Effector memory CD4-positive, alpha-beta T cell (primary cell): Measurements from ENCODE around the gene C6orf120.
A peak's percentile ranks its signal among the peaks of the same experiment; 100 is the strongest.

Experiments used
- DNase-seq, 3 donors: peaks; one replicate each; pipeline ENCODE4 v3.0.0-alpha.2; 2020
- H3K27ac ChIP-seq: 2 replicates; pipeline ENCODE4 v1.7.0; 2013; ENCODE audit warnings: mild to moderate bottlenecking, low read length, moderate library complexity; ENCODE audit not compliant: insufficient read depth, poor library complexity, severe bottlenecking
- H3K27me3 ChIP-seq: replicated peaks from 2 replicates; pipeline ENCODE4 v1.7.0; 2013; ENCODE audit warnings: mild to moderate bottlenecking, low read length; ENCODE audit not compliant: insufficient read depth, control insufficient read depth, poor library complexity, severe bottlenecking
- H3K36me3 ChIP-seq: 2 replicates; pipeline ENCODE4 v1.7.0; 2013; ENCODE audit warnings: mild to moderate bottlenecking, low read length, moderate library complexity; ENCODE audit not compliant: control insufficient read depth, insufficient read depth
- H3K4me1 ChIP-seq: 2 replicates; pipeline ENCODE4 v1.7.0; 2013; ENCODE audit warnings: low read length, mild to moderate bottlenecking; ENCODE audit not compliant: control insufficient read depth, insufficient read depth, poor library complexity, severe bottlenecking
- H3K4me3 ChIP-seq: 2 replicates; pipeline ENCODE4 v1.7.0; 2013; ENCODE audit warnings: low read length, low read depth, mild to moderate bottlenecking; ENCODE audit not compliant: insufficient read depth, poor library complexity, severe bottlenecking
- H3K9me3 ChIP-seq: 2 replicates; pipeline ENCODE4 v1.7.0; 2013; ENCODE audit warnings: mild to moderate bottlenecking, low read length, moderate library complexity; ENCODE audit not compliant: control insufficient read depth

The C6orf120 gene

GRCh38 chr6:169741344-169741743, 39.4 kb downstream of the C6orf120 start:
- H3K9me3 ChIP-seq = no peaks in the 10 kb centered on the region
- no peaks in the 10 kb centered on the region for H3K36me3 ChIP-seq
- H3K4me1 ChIP-seq = no peaks in the 10 kb centered on the region
- H3K27me3 ChIP-seq = no peaks in the 10 kb centered on the region
- H3K27ac ChIP-seq = no peak overlapping the region
- DNase-seq = no peak
- no peak overlapping the region for H3K4me3 ChIP-seq

GRCh38 chr6:169745405-169745804, 43.5 kb downstream of the C6orf120 start:
- no peak overlapping the region for H3K4me3 ChIP-seq
- no peak for DNase-seq
- no peaks in the 10 kb centered on the region for H3K27me3 ChIP-seq
- H3K9me3 ChIP-seq = no peaks in the 10 kb centered on the region
- H3K36me3 ChIP-seq = no peaks in the 10 kb centered on the region
- H3K4me1 ChIP-seq = peaks cover 5% of the 10 kb centered on the region
- no peak overlapping the region for H3K27ac ChIP-seq

- Histone ChIP-seq H3K27ac (no peak overlapping the region), H3K4me3 (no peak overlapping the region), H3K27me3 (no peaks in the 10 kb centered on the region), H3K4me1 (peaks cover 8% of the 10 kb centered on the region), H3K36me3 (no peaks in the 10 kb centered on the region), H3K9me3 (no peaks in the 10 kb centered on the region)
- no peak for DNase-seq
These were observed 44.6 kb downstream of the C6orf120 start for GRCh38 chr6:169746556-169746955.

GRCh38 chr6:169751242-169752073, 49.5 kb downstream of the C6orf120 start, which contains the start of the genes DYNLT2 and ERMARD:
Gene DYNLT2 (minus strand): TSS chr6:169751572. CDS start chr6:169751458, 114 bp downstream.
Gene ERMARD (plus strand): TSS chr6:169751622. CDS start chr6:169751658, 36 bp downstream.
- Histone ChIP-seq H3K9me3 (no peaks in the 10 kb centered on the region), H3K27me3 (no peaks in the 10 kb centered on the region), H3K36me3 (no peaks in the 10 kb centered on the region), H3K4me3 (peak within 1 kb of the TSS; percentile 71), H3K4me1 (peaks cover 8% of the 10 kb centered on the region), H3K27ac (peak within 1 kb of the TSS; percentile 81)
- peak; percentile 86 to 90 (median 89) for DNase-seq

- H3K4me3 ChIP-seq = peak overlapping the region; percentile 71
- no peaks in the 10 kb centered on the region for H3K9me3 ChIP-seq
- H3K27ac ChIP-seq = peak overlapping the region; percentile 81
- H3K36me3 ChIP-seq = no peaks in the 10 kb centered on the region
- no peak for DNase-seq
- peaks cover 8% of the 10 kb centered on the region for H3K4me1 ChIP-seq
- H3K27me3 ChIP-seq = no peaks in the 10 kb centered on the region
These were observed 50.2 kb downstream of the C6orf120 start for GRCh38 chr6:169752074-169752623.
